NT2/D1 (cell line): ENCODE measurements around the gene CKAP2L.

Experiments used
- SUZ12 ChIP-seq: IDR thresholded peaks from 2 replicates; pipeline ENCODE4 v1.6.1; 2011; ENCODE audit not compliant: insufficient read length, insufficient read depth; ENCODE audit errors: extremely low read depth
- ZNF274 ChIP-seq: IDR thresholded peaks from 2 replicates; pipeline ENCODE4 v1.6.1; 2011; ENCODE audit warnings: mild to moderate bottlenecking, low read depth, low read length

DNA sequence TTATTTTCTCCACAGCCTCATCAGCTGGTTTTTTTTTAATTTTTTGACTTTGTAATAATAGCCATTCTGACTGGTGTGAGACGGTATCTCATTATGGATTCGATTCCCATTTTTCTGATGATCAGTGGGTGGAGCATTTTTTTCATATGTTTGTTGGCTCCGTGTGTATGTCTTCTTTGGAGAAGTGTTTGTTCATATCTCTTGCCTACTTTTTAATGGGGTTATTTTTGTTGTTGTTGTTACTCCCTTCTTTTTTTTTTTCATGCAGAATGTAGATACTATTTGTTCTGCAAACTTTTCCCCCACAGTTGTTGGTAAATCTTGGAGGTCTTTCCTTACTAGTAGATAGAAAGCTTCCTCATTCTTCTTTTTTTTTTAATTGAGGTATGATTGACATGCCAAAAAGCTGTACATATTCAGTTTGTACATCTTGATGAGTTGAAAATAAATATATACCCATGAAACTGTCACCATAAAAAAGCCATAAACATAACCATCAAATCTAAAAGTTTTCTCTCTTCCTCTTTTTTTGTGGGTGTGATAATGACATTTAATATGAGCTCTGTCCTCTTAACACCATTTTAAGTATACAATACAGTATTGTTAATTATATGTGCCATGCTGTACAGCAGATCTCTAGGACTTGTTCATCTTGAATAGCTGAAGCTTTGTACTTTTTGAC, 65.4 kb downstream of the CKAP2L start:
- TF ChIP-seq SUZ12 = no peak
- no peak for TF ChIP-seq ZNF274
